A549 (cell line): ENCODE results near the gene KIRREL1. TPM values are rescaled to one million over a fixed set of nuclear protein-coding genes. Genes with fewer than 3 reads are reported as not detected.

ENCODE experiments used
- ATAC-seq, 2 experiments: fragments of 200-7000 bp in 1 of 2; fragments of >200 bp in 1 of 2; cut with Nextera tagmentation in 1 of 2; cut with Tn5 transposase in 1 of 2; 3 replicates each; pipeline versions ENCODE4 v1.8.0 to v1.9.1; 2018 to 2020; ENCODE audit warnings: mild to moderate bottlenecking in 1 of 2, moderate library complexity in 1 of 2
- CTCF ChIA-PET: fragments of 300-600 bp; sonication (Branson Sonifier 250); formaldehyde crosslinking; extraction: SDS; loops from one replicate; lab custom pipeline; 2021; ENCODE audit warnings: antibody characterized with exemption, inconsistent platforms; lab: Yijun Ruan, JAX
- POLR2A ChIA-PET: fragments of 350-600 bp; formaldehyde crosslinking; extraction: SDS; loops from one replicate; lab custom pipeline; 2021; ENCODE audit warnings: antibody characterized with exemption, inconsistent platforms; lab: Yijun Ruan, JAX
- DNase-seq, 2 experiments: peaks; one replicate each; pipeline versions ENCODE4 v3.0.0 to v3.0.0-alpha.2; 2011 to 2016; ENCODE audit warnings: low read depth in 1 of 2, low spot score in 1 of 2
- FAIRE-seq: peaks from 2 replicates; lab custom pipeline; 2011; peaks lifted over from hg19 to GRCh38; lab: Jason Lieb, UNC
- H3K27ac ChIP-seq, 2 experiments: fragments of >200 bp; sonication (Bioruptor Twin); formaldehyde crosslinking; 3 replicates each; pipeline ENCODE4 v1.5.1; 2016 to 2017
- H3K4me1 ChIP-seq: fragments of >200 bp; sonication (Bioruptor Twin); formaldehyde crosslinking; 3 replicates; pipeline ENCODE4 v1.6.1; 2016
- H3K4me2 ChIP-seq: fragments of >200 bp; sonication (Bioruptor Twin); formaldehyde crosslinking; 3 replicates; pipeline ENCODE4 v1.6.1; 2016
- H3K4me3 ChIP-seq: fragments of >200 bp; sonication (Bioruptor Twin); formaldehyde crosslinking; 3 replicates; pipeline ENCODE4 v1.5.1; 2016
- H3K9me3 ChIP-seq: fragments of >200 bp; sonication (Bioruptor Twin); formaldehyde crosslinking; 3 replicates; pipeline ENCODE4 v1.6.1; 2016
- BHLHE40 ChIP-seq: IDR thresholded peaks from 2 replicates; pipeline ENCODE4 v1.6.1; 2012; ENCODE audit warnings: low read depth, low read length, inconsistent platforms
- CEBPB ChIP-seq, 2 experiments: fragments of >200 bp in 1 of 2; sonication (Bioruptor Twin) in 1 of 2; formaldehyde crosslinking in 1 of 2; IDR thresholded peaks; 2 replicates each; pipeline ENCODE4 v1.6.1; 2012 to 2016
- CHD2 ChIP-seq: fragments of 150-350 bp; IDR thresholded peaks from 2 replicates; pipeline ENCODE4 v1.6.1; 2014; ENCODE audit warnings: low read length; ENCODE audit not compliant: partially characterized antibody
- ESRRA ChIP-seq: fragments of 150-350 bp; IDR thresholded peaks from 2 replicates; pipeline ENCODE4 v1.6.1; 2014; ENCODE audit warnings: mild to moderate bottlenecking, low read length, borderline replicate concordance
- FOSL2 ChIP-seq, 2 experiments: fragments of 450-650 bp in 1 of 2; fragments of >200 bp in 1 of 2; sonication (Bioruptor Twin) in 1 of 2; formaldehyde crosslinking; IDR thresholded peaks; 2 replicates each; pipeline versions ENCODE4 v1.5.0 to v1.6.1; 2016 to 2020; ENCODE audit warnings: mild to moderate bottlenecking in 1 of 2, moderate library complexity in 1 of 2
- HDAC2 ChIP-seq: fragments of 200-600 bp; sonication (generic); IDR thresholded peaks from 2 replicates; pipeline ENCODE4 v1.6.1; 2016
- HMGXB4 ChIP-seq: fragments of 250-450 bp; sonication (Bioruptor Pico); IDR thresholded peaks from 2 replicates; pipeline ENCODE4 v1.5.0; 2021; ENCODE audit warnings: mild to moderate bottlenecking, moderate library complexity, borderline replicate concordance
- HOXB5 ChIP-seq: fragments of 250-450 bp; sonication (Bioruptor Pico); IDR thresholded peaks from 2 replicates; pipeline ENCODE4 v1.5.0; 2020; ENCODE audit warnings: mild to moderate bottlenecking, moderate library complexity
- JUN ChIP-seq, 2 experiments: fragments of >200 bp; sonication (Bioruptor Twin); formaldehyde crosslinking; IDR thresholded peaks; 2 replicates in 1 of 2; 3 replicates in 1 of 2; pipeline ENCODE4 v1.6.1; 2016 to 2017
- MAX ChIP-seq: IDR thresholded peaks from 2 replicates; pipeline ENCODE4 v1.6.1; 2012
- RARB ChIP-seq: fragments of 250-450 bp; sonication (Bioruptor Pico); IDR thresholded peaks from 2 replicates; pipeline ENCODE4 v1.8.0; 2021; ENCODE audit warnings: mild to moderate bottlenecking, moderate library complexity
- RCOR1 ChIP-seq: fragments of 150-350 bp; IDR thresholded peaks from 2 replicates; pipeline ENCODE4 v1.6.1; 2014; ENCODE audit warnings: antibody characterized with exemption, low read length, low read depth
- RFX5 ChIP-seq: fragments of 450-650 bp; IDR thresholded peaks from 2 replicates; pipeline ENCODE4 v1.7.1; 2014; ENCODE audit warnings: antibody characterized with exemption, mild to moderate bottlenecking, moderate library complexity
- SMC3 ChIP-seq: fragments of >200 bp; sonication (Bioruptor Twin); formaldehyde crosslinking; IDR thresholded peaks from 3 replicates; pipeline ENCODE4 v1.6.1; 2018; ENCODE audit warnings: inconsistent platforms
- TFCP2L1 ChIP-seq: fragments of 250-450 bp; sonication (Bioruptor Pico); IDR thresholded peaks from 2 replicates; pipeline ENCODE4 v1.5.0; 2021; ENCODE audit warnings: mild to moderate bottlenecking
- TP53 ChIP-seq: fragments of 250-450 bp; sonication (Bioruptor Pico); IDR thresholded peaks from 2 replicates; pipeline ENCODE4 v1.5.0; 2021; ENCODE audit warnings: mild to moderate bottlenecking, moderate library complexity
- WGBS: methylation state at CpG from one replicate; pipeline ENCODE4 v1.1.6; 2017; ENCODE audit errors: missing lambda C conversion rate; 5-methylcytosine and 5-hydroxymethylcytosine counted together
- polyA plus RNA-seq, 4 experiments: library from polyadenylated mRNA; depleted of rRNA in 3 of 4; stranded (reverse); fragments of >200 nt; fragmentation: RNase III in 1 of 4; extraction: RNeasy Plus Mini Kit Qiagen cat#74134 plus additional on column Dnase treatment in 1 of 4; gene quantifications; 2 replicates in 3 of 4; 3 replicates in 1 of 4; pipeline ENCODE4 v1.2.3, GENCODE V29; 2011 to 2017
- TF ChIP-seq, protein P1 (sequence below): IDR thresholded peaks from 2 replicates; pipeline ENCODE4 v1.6.1; 2012
- TF ChIP-seq, protein P2 (sequence below): fragments of >200 bp; sonication (Bioruptor Twin); formaldehyde crosslinking; IDR thresholded peaks from 3 replicates; pipeline ENCODE4 v1.5.1; 2016

Gene KIRREL1
- polyA plus RNA-seq, 2 of the 4 experiments (the other 2 are of a cell fraction) = 18.7 to 41.3 TPM

- no peak overlapping the region for H3K4me2 ChIP-seq
- no peak for ATAC-seq
- no peak overlapping the region for H3K27ac ChIP-seq
- ChIA-PET POLR2A (no interaction called here), CTCF (interaction anchor here (0.7 to 4.5 kb wide), 6 partner anchors 15 to 931 kb away, joined by 3 to 19 read pairs (median 3); no protein-coding TSS in a partner anchor)
- H3K4me3 ChIP-seq = no peak overlapping the region
- DNase-seq = no peak
- 78% methylated on average over 3 of the region's 3 CpGs for WGBS
- H3K4me1 ChIP-seq = 0 out of 3 replicates have a peak, but pooled peaks cover 8% of the 10 kb centered on the region
- FAIRE-seq = no peak
- no peaks in the 10 kb centered on the region for H3K9me3 ChIP-seq
- TF ChIP-seq, protein P1, sequence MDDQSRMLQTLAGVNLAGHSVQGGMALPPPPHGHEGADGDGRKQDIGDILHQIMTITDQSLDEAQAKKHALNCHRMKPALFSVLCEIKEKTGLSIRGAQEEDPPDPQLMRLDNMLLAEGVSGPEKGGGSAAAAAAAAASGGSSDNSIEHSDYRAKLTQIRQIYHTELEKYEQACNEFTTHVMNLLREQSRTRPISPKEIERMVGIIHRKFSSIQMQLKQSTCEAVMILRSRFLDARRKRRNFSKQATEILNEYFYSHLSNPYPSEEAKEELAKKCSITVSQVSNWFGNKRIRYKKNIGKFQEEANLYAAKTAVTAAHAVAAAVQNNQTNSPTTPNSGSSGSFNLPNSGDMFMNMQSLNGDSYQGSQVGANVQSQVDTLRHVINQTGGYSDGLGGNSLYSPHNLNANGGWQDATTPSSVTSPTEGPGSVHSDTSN = no peak
- TF ChIP-seq RARB (no peak), TFCP2L1 (CRISPR knock-in tag) (no peak), RFX5 (no peak), SMC3 (no peak)
Measured at GRCh38 chr1:158140764-158141192, 147.3 kb downstream of the KIRREL1 start.

- peaks cover 17% of the 10 kb centered on the region; the same call in 1 of the 3 replicates for H3K4me1 ChIP-seq
- DNase-seq (peak in 1 of 2 experiments; percentile 22), ATAC-seq (no peak), FAIRE-seq (no peak)
- ChIA-PET POLR2A (no interaction called here), CTCF (interaction anchor here (0.6 to 2.0 kb wide), 5 partner anchors 20 to 181 kb away, joined by 3 to 9 read pairs (median 5); no protein-coding TSS in a partner anchor)
- no peak overlapping the region for H3K4me3 ChIP-seq
- H3K27ac ChIP-seq = peak overlapping the region; percentile 1 to 54; a peak in 3 of 6 replicates
- peaks cover 5% of the 10 kb centered on the region; the same call in 1 of the 3 replicates for H3K9me3 ChIP-seq
- H3K4me2 ChIP-seq = 0 out of 3 replicates have a peak overlapping the region, but pooled peaks have one; percentile 16
- TF ChIP-seq HDAC2 = no peak
- TF ChIP-seq MAX = no peak
- TF ChIP-seq, protein P2, sequence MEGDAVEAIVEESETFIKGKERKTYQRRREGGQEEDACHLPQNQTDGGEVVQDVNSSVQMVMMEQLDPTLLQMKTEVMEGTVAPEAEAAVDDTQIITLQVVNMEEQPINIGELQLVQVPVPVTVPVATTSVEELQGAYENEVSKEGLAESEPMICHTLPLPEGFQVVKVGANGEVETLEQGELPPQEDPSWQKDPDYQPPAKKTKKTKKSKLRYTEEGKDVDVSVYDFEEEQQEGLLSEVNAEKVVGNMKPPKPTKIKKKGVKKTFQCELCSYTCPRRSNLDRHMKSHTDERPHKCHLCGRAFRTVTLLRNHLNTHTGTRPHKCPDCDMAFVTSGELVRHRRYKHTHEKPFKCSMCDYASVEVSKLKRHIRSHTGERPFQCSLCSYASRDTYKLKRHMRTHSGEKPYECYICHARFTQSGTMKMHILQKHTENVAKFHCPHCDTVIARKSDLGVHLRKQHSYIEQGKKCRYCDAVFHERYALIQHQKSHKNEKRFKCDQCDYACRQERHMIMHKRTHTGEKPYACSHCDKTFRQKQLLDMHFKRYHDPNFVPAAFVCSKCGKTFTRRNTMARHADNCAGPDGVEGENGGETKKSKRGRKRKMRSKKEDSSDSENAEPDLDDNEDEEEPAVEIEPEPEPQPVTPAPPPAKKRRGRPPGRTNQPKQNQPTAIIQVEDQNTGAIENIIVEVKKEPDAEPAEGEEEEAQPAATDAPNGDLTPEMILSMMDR = no peak
- no peak for TF ChIP-seq HOXB5 (CRISPR knock-in tag)
- no peak for TF ChIP-seq BHLHE40
- no peak for TF ChIP-seq RCOR1
- no peak for TF ChIP-seq HMGXB4 (CRISPR knock-in tag)
- no peak for TF ChIP-seq ESRRA
- TF ChIP-seq TP53 = no peak
Measured at GRCh38 chr1:158145173-158145719, 151.8 kb downstream of the KIRREL1 start.

DNA sequence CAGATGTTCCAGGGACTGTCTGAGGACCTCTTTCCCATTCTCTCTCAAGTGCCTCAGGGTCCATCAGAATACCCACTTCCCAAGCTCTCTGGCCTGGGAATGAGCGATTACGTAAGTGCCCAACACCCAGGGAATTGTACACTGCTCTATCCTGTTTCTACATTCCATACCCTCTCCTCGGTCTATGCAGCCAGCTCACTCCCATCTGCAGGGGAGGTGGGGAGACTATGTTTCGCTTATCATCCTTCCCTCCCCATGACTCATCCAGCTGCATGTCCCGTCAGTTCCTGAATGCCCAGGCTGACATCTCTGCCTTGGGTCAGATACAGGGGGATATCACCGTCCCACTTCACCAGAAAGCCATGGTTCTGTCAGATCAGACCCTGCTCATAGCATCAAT lies 152.7 kb downstream of the KIRREL1 start:
- Histone ChIP-seq H3K4me2 (peak overlapping the region; percentile 16; the same call in 1 of the 3 replicates), H3K4me3 (no peak overlapping the region), H3K9me3 (peaks cover 5% of the 10 kb centered on the region; the same call in 1 of the 3 replicates), H3K4me1 (peaks cover 17% of the 10 kb centered on the region; the same call in 1 of the 3 replicates), H3K27ac (peak overlapping the region; percentile 1 to 54; a peak in 3 of 6 replicates)
- FAIRE-seq = no peak
- ChIA-PET CTCF (interaction anchor here (1.8 to 2.0 kb wide), 2 partner anchors 21 to 182 kb away, joined by 7 to 9 read pairs; no protein-coding TSS in a partner anchor), POLR2A (no interaction called here)
- WGBS = 45% methylated on average over 6 of the region's 6 CpGs
- DNase-seq = peak in 1 of 2 experiments; percentile 23
- ATAC-seq = no peak
- TF ChIP-seq CHD2 = no peak
- TF ChIP-seq JUN (IDR thresholded peaks at IDR 0.05) = no peak
- 0 out of 4 replicates have a peak, but pooled peaks of 1 of the 2 experiments have one; percentile 25 for TF ChIP-seq CEBPB (IDR thresholded peaks at IDR 0.05)
- TF ChIP-seq FOSL2 (IDR thresholded peaks at IDR 0.05) = no peak
- peak; percentile 16; the same call in 1 of the 2 replicates for TF ChIP-seq FOSL2 (CRISPR knock-in tag; IDR thresholded peaks at IDR 0.05)
